K562 (cell line): ENCODE data around the gene FXYD3. TPM values are rescaled to one million over a fixed set of nuclear protein-coding genes. Genes with fewer than 3 reads are reported as not detected.

ENCODE experiments used
- CBFA2T2 ChIP-seq: fragments of 450-650 bp; conservative IDR thresholded peaks from 2 replicates; pipeline ENCODE4 v1.6.1; 2017; ENCODE audit warnings: mild to moderate bottlenecking
- E2F6 ChIP-seq, 2 experiments: IDR thresholded peaks; 2 replicates each; pipeline ENCODE4 v1.6.1; 2011; ENCODE audit warnings: borderline replicate concordance in 1 of 2, control low read depth in 1 of 2, low read depth in 1 of 2, low read length in 1 of 2, mild to moderate bottlenecking in 1 of 2, mixed read lengths in 1 of 2, moderate library complexity in 1 of 2; ENCODE audit not compliant: insufficient read depth in 1 of 2, insufficient read length in 1 of 2, poor library complexity in 1 of 2, severe bottlenecking in 1 of 2; ENCODE audit errors: extremely low read depth in 1 of 2
- GATAD2B ChIP-seq: fragments of 450-650 bp; IDR thresholded peaks from 2 replicates; pipeline ENCODE4 v1.6.1; 2017; ENCODE audit warnings: mild to moderate bottlenecking, borderline replicate concordance
- HMG20B ChIP-seq: fragments of 250-450 bp; sonication (Bioruptor Pico); IDR thresholded peaks from 2 replicates; pipeline ENCODE4 v1.5.0; 2021; ENCODE audit warnings: mild to moderate bottlenecking
- KLF16 ChIP-seq: IDR thresholded peaks from 2 replicates; pipeline ENCODE4 v1.6.1; 2016; ENCODE audit warnings: antibody characterized with exemption
- MAFG ChIP-seq: fragments of 450-650 bp; conservative IDR thresholded peaks from 2 replicates; pipeline ENCODE4 v1.6.1; 2016; ENCODE audit warnings: missing genetic modification characterization, missing compliant biosample characterization
- RAD51 ChIP-seq: fragments of 450-650 bp; IDR thresholded peaks from 2 replicates; pipeline ENCODE4 v1.7.1; 2016; ENCODE audit warnings: low read depth, mild to moderate bottlenecking, borderline replicate concordance
- SAP30 ChIP-seq: fragments of 200-600 bp; sonication (generic); IDR thresholded peaks from 2 replicates; pipeline ENCODE4 v1.6.1; 2012; ENCODE audit warnings: borderline replicate concordance, low read depth, mild to moderate bottlenecking, moderate library complexity, low read length, control low read depth, inconsistent platforms; ENCODE audit not compliant: insufficient read depth, poor library complexity, severe bottlenecking
- SRF ChIP-seq, 2 experiments: fragments of 250-450, 450-650 bp in 1 of 2; sonication (Bioruptor Pico) in 1 of 2; sonication (generic) in 1 of 2; formaldehyde crosslinking; IDR thresholded peaks; 2 replicates each; pipeline versions ENCODE4 v1.5.0 to v1.5.1; 2020 to 2022; ENCODE audit warnings: mild to moderate bottlenecking in 1 of 2, missing genetic modification reagents in 1 of 2
- SUPT5H ChIP-seq: fragments of 450-650 bp; IDR thresholded peaks from 2 replicates; pipeline ENCODE4 v1.6.1; 2016
- ZBTB40 ChIP-seq, 2 experiments: fragments of 450-650 bp in 1 of 2; sonication (generic) in 1 of 2; formaldehyde crosslinking in 1 of 2; IDR thresholded peaks; 2 replicates each; pipeline versions ENCODE4 v1.7.1 to v1.9.0; 2016 to 2022; ENCODE audit warnings: inconsistent platforms in 1 of 2, mild to moderate bottlenecking in 1 of 2, missing genetic modification reagents in 1 of 2
- ZNF134 ChIP-seq: fragments of 250-450 bp; sonication (Bioruptor Pico); conservative IDR thresholded peaks from 2 replicates; pipeline ENCODE4 v1.4.0; 2020
- ZNF175 ChIP-seq: fragments of 200-800 bp; sonication (Bioruptor generic); IDR thresholded peaks from 2 replicates; pipeline ENCODE4 v1.6.1; 2016; ENCODE audit warnings: low read depth, mild to moderate bottlenecking, missing genetic modification characterization, missing compliant biosample characterization
- polyA plus RNA-seq, 8 experiments: library from polyadenylated mRNA; depleted of rRNA in 4 of 8; stranded (reverse) in 5 of 8; unstranded in 3 of 8; fragments of >200 nt; fragmentation: Nextera tagmentation in 2 of 8; fragmentation: Illumina TruSeq in 1 of 8; extraction: Ambion mirVana in 2 of 8; extraction: Trizol in 1 of 8; gene quantifications; 2 replicates each; pipeline versions ENCODE4 v1.2.1 to v1.2.3, GENCODE V29; 2011 to 2014; ENCODE audit warnings: inconsistent platforms in 1 of 8, missing spikeins in 1 of 8
- total RNA-seq, 7 experiments: library from RNA; depleted of rRNA in 6 of 7; stranded (reverse); fragments of >200 nt in 6 of 7; fragmentation: Illumina TruSeq in 2 of 7; extraction: Trizol in 2 of 7; gene quantifications; 2 replicates each; pipeline versions ENCODE4 v1.2.1 to v1.2.3, GENCODE V29; 2011 to 2021; ENCODE audit warnings: low replicate concordance in 1 of 7
- TF ChIP-seq, protein P1 (sequence below), 2 experiments: fragments of 450-650 bp in 1 of 2; sonication (generic) in 1 of 2; formaldehyde crosslinking; conservative IDR thresholded peaks; 2 replicates each; pipeline versions ENCODE4 v1.4.0 to v1.8.1; 2020 to 2022; ENCODE audit warnings: mild to moderate bottlenecking in 1 of 2, missing genetic modification reagents in 1 of 2

The FXYD3 gene
- total and polyA plus RNA-seq, 9 of the 15 experiments (the other 6 are each of a cell fraction or from before 2014, with no cell fraction given): 0.24 TPM; not detected in 8

- TF ChIP-seq ZBTB40 (IDR thresholded peaks at IDR 0.05) (no peak), ZBTB40 (CRISPR knock-in tag; IDR thresholded peaks at IDR 0.05) (no peak), HMG20B (CRISPR knock-in tag) (no peak), ZNF175 (CRISPR knock-in tag) (peak; percentile 45; the same call in 1 of the 2 replicates), CBFA2T2 (peak; percentile 85), MAFG (tag) (peak; percentile 16; the same call in 1 of the 2 replicates), RAD51 (peak; percentile 89), E2F6 (IDR thresholded peaks at IDR 0.05; ENCODE audit: borderline replicate concordance in 1 of 2, extremely low read depth in 1 of 2, insufficient read depth in 1 of 2, insufficient read length in 1 of 2, low read depth in 1 of 2, low read length in 1 of 2, poor library complexity in 1 of 2, severe bottlenecking in 1 of 2) (peak; percentile 32), SUPT5H (0 out of 2 replicates have a peak, but pooled peaks have one; percentile 19), SRF (CRISPR knock-in tag; IDR thresholded peaks at IDR 0.05) (no peak), KLF16 (peak; percentile 47; the same call in 1 of the 2 replicates), ZNF134 (CRISPR knock-in tag) (0 out of 2 replicates have a peak, but pooled peaks have one; percentile 30), GATAD2B (0 out of 2 replicates have a peak, but pooled peaks have one; percentile 28), SAP30 (peak; percentile 18)
- TF ChIP-seq, protein P1, sequence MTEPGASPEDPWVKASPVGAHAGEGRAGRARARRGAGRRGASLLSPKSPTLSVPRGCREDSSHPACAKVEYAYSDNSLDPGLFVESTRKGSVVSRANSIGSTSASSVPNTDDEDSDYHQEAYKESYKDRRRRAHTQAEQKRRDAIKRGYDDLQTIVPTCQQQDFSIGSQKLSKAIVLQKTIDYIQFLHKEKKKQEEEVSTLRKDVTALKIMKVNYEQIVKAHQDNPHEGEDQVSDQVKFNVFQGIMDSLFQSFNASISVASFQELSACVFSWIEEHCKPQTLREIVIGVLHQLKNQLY (CRISPR knock-in tag; conservative IDR thresholded peaks at IDR 0.05): no peak
Measured at GRCh38 chr19:35166100-35167063, 50.8 kb downstream of the FXYD3 start (continued).
